Endothelial cell of umbilical vein (primary cell): ENCODE results near the gene AKAP12.

ENCODE experiments used
- EZH2 ChIP-seq: IDR thresholded peaks from 2 replicates; pipeline ENCODE4 v1.6.1; 2012; ENCODE audit warnings: borderline replicate concordance, low read depth, mild to moderate bottlenecking, moderate library complexity, low read length, inconsistent platforms; ENCODE audit not compliant: severe bottlenecking
- GATA2 ChIP-seq: IDR thresholded peaks from 2 replicates; pipeline ENCODE4 v1.7.0; 2011; ENCODE audit warnings: low read depth, mild to moderate bottlenecking, moderate library complexity, mixed read lengths, low read length; ENCODE audit not compliant: insufficient read length, insufficient read depth
- JUN ChIP-seq: IDR thresholded peaks from 2 replicates; pipeline ENCODE4 v1.6.1; 2011; ENCODE audit warnings: borderline replicate concordance, low read depth; ENCODE audit not compliant: insufficient read length, insufficient read depth
- MAX ChIP-seq: IDR thresholded peaks from 2 replicates; pipeline ENCODE4 v1.6.1; 2011; ENCODE audit not compliant: insufficient read depth, insufficient read length
- POLR2A ChIP-seq: IDR thresholded peaks from 2 replicates; pipeline ENCODE4 v1.6.1; 2012; ENCODE audit warnings: low read depth, mild to moderate bottlenecking, control low read depth, low read length
- TF ChIP-seq, protein P1 (sequence below), 2 donors: IDR thresholded peaks; 1 replicate in 1 of 2; 2 replicates in 1 of 2; pipeline ENCODE4 v1.5.1; 2011; ENCODE audit warnings: low read length in 2 of 2, mild to moderate bottlenecking in 2 of 2, moderate library complexity in 2 of 2, control low read depth in 1 of 2, inconsistent platforms in 1 of 2, low read depth in 1 of 2; ENCODE audit not compliant: insufficient read depth in 1 of 2; ENCODE audit errors: extremely low read depth in 1 of 2

- TF ChIP-seq, protein P1, sequence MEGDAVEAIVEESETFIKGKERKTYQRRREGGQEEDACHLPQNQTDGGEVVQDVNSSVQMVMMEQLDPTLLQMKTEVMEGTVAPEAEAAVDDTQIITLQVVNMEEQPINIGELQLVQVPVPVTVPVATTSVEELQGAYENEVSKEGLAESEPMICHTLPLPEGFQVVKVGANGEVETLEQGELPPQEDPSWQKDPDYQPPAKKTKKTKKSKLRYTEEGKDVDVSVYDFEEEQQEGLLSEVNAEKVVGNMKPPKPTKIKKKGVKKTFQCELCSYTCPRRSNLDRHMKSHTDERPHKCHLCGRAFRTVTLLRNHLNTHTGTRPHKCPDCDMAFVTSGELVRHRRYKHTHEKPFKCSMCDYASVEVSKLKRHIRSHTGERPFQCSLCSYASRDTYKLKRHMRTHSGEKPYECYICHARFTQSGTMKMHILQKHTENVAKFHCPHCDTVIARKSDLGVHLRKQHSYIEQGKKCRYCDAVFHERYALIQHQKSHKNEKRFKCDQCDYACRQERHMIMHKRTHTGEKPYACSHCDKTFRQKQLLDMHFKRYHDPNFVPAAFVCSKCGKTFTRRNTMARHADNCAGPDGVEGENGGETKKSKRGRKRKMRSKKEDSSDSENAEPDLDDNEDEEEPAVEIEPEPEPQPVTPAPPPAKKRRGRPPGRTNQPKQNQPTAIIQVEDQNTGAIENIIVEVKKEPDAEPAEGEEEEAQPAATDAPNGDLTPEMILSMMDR (IDR thresholded peaks at IDR 0.05; ENCODE audit: extremely low read depth in 1 of 2, insufficient read depth in 1 of 2, low read depth in 1 of 2, low read length in 2 of 2) = no peak
- TF ChIP-seq EZH2 = no peak
- TF ChIP-seq JUN = no peak
- no peak for TF ChIP-seq POLR2A
- no peak for TF ChIP-seq MAX
- no peak for TF ChIP-seq GATA2
Observed at GRCh38 chr6:151327101-151327500, 87.3 kb downstream of the AKAP12 start.
